A673 (cell line): Measurements from ENCODE around the gene IDI2. TPM values are rescaled to one million over a fixed set of nuclear protein-coding genes. Genes with fewer than 3 reads are reported as not detected.

Source experiments
- BruUV-seq: library from RNA; stranded (reverse); fragments of 400-500 nt; replicated peaks from 2 replicates; lab custom pipeline; 2021; lab: Mats Ljungman, UMichigan
- CTCF ChIA-PET: fragments of 300-600 bp; sonication (Branson Sonifier 250); formaldehyde crosslinking; loops from one replicate; lab custom pipeline; 2022; ENCODE audit warnings: antibody characterized with exemption; lab: Charles Lee
- POLR2A ChIA-PET: fragments of 300-600 bp; sonication (Branson Sonifier 250); formaldehyde crosslinking; loops from one replicate; lab custom pipeline; 2022; ENCODE audit warnings: antibody characterized with exemption; ENCODE audit not compliant: low non-redundant PET; lab: Charles Lee
- DNase-seq: peaks from one replicate; pipeline ENCODE4 v3.0.0-alpha.2; 2015; ENCODE audit warnings: low spot score
- H3K27ac ChIP-seq: fragments of 200-600 bp; sonication (generic); 2 replicates; pipeline ENCODE4 v1.5.1; 2016; ENCODE audit warnings: mixed run types, low read depth, mild to moderate bottlenecking, mixed read lengths, antibody characterized with exemption, low read length; ENCODE audit not compliant: poor library complexity, severe bottlenecking
- H3K27me3 ChIP-seq: fragments of 200-600 bp; sonication (generic); replicated peaks from 2 replicates; pipeline ENCODE4 v1.6.1; 2017; ENCODE audit warnings: mixed run types, low read depth, mild to moderate bottlenecking, mixed read lengths, antibody characterized with exemption, low read length; ENCODE audit not compliant: insufficient read depth, poor library complexity
- H3K36me3 ChIP-seq: fragments of 200-600 bp; sonication (generic); 2 replicates; pipeline ENCODE4 v1.6.1; 2016; ENCODE audit warnings: mixed run types, mild to moderate bottlenecking, mixed read lengths, antibody characterized with exemption, low read length; ENCODE audit not compliant: insufficient read depth, poor library complexity, severe bottlenecking
- H3K4me1 ChIP-seq: fragments of 200-600 bp; sonication (generic); 2 replicates; pipeline ENCODE4 v1.6.1; 2017; ENCODE audit warnings: mixed run types, mild to moderate bottlenecking, mixed read lengths, antibody characterized with exemption, low read length; ENCODE audit not compliant: insufficient read depth, poor library complexity, severe bottlenecking
- H3K4me3 ChIP-seq: fragments of 200-600 bp; sonication (generic); 2 replicates; pipeline ENCODE4 v1.5.1; 2016; ENCODE audit warnings: low read depth, mixed run types, mild to moderate bottlenecking, mixed read lengths, low read length; ENCODE audit not compliant: poor library complexity, severe bottlenecking
- H3K9me3 ChIP-seq: fragments of 200-600 bp; sonication (generic); 2 replicates; pipeline ENCODE4 v1.6.1; 2016; ENCODE audit warnings: mixed run types, low read depth, mild to moderate bottlenecking, mixed read lengths, antibody characterized with exemption, low read length; ENCODE audit not compliant: poor library complexity, severe bottlenecking
- EZH2 ChIP-seq: fragments of 200-600 bp; sonication (generic); IDR thresholded peaks from 2 replicates; pipeline ENCODE4 v1.6.1; 2017; ENCODE audit warnings: borderline replicate concordance, low read depth, mild to moderate bottlenecking, mixed read lengths, antibody characterized with exemption, low read length; ENCODE audit not compliant: poor library complexity, severe bottlenecking
- intact Hi-C: fragments of 100-400 bp; cut with micrococcal nuclease; formaldehyde crosslinking; loops from one replicate; pipeline ENCODE4 v1.10.0; 2022; ENCODE audit not compliant: unreplicated experiment
- total RNA-seq: library from RNA; stranded (reverse); gene quantifications from 2 replicates; pipeline ENCODE4 v1.2.3, GENCODE V29; 2021
- TF ChIP-seq, protein P1 (sequence below): fragments of 300-800, 200-600 bp; sonication (generic); conservative IDR thresholded peaks from 2 replicates; pipeline ENCODE4 v1.5.1; 2017; ENCODE audit warnings: low read depth, mild to moderate bottlenecking, antibody characterized with exemption, low read length, moderate library complexity, mixed read lengths

Gene IDI2
- total RNA-seq, 1 experiment from 2014 or later: not detected

DNA sequence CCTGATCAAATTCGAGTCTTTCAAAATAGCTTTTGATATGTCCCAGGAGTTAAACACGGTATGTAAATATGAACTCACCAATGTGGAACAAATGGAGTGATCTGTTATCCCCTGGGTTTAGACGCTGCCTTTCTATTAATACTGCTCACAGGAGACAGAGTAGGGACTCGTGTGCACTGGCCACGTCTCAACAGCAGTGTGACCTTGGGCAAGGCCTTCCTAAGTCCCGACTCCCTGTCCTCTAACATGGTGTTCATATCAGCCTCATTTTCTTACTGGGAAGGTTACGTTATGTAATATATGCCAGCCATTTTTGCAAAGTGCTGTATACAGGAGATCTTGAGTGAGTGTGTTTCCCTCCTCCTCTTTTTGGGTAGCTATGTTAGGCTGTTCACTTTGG is 32.4 kb upstream of the IDI2 start:
- peak overlapping the region; percentile 99 for H3K4me3 ChIP-seq

DNA sequence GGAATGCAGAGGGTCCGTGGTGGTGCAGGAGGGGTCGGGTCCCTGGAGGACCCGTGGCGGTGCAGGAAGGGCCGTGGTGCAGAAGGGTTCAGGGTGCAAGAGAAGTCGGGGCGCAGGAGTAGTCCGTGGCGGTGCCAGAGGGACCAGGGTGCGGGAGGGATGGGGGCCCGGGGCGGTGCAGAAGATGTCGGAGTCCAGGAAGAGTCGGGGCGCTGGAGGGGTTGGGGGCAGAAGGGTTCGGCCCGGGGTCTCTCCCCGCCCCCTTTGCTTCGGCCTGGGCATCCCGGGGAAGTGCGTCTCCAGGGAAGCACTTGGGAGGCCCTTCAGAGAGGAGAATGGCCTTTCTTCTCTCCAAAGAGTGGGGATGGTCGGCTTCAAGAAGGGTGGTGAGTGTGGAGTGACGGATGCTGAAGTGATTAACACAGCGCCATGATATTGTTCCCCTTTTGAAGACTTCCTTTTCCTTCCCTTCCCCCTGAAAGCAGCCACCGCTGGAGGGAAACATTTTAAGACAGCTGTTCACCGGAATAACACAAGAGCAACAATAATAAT is 31.5 kb upstream of the IDI2 start:
- Histone ChIP-seq H3K27me3 (no peaks in the 10 kb centered on the region), H3K4me1 (peaks cover 22% of the 10 kb centered on the region), H3K36me3 (peaks cover 16% of the 10 kb centered on the region), H3K9me3 (no peaks in the 10 kb centered on the region), H3K4me3 (peak overlapping the region; percentile 99), H3K27ac (peak overlapping the region; percentile 98)
- ChIA-PET CTCF (no interaction called here), POLR2A (no interaction called here)
- intact Hi-C loops: no loop called here
- DNase-seq: no peak
- BruUV-seq: no TSS peak
- TF ChIP-seq EZH2: no peak
- TF ChIP-seq, protein P1, sequence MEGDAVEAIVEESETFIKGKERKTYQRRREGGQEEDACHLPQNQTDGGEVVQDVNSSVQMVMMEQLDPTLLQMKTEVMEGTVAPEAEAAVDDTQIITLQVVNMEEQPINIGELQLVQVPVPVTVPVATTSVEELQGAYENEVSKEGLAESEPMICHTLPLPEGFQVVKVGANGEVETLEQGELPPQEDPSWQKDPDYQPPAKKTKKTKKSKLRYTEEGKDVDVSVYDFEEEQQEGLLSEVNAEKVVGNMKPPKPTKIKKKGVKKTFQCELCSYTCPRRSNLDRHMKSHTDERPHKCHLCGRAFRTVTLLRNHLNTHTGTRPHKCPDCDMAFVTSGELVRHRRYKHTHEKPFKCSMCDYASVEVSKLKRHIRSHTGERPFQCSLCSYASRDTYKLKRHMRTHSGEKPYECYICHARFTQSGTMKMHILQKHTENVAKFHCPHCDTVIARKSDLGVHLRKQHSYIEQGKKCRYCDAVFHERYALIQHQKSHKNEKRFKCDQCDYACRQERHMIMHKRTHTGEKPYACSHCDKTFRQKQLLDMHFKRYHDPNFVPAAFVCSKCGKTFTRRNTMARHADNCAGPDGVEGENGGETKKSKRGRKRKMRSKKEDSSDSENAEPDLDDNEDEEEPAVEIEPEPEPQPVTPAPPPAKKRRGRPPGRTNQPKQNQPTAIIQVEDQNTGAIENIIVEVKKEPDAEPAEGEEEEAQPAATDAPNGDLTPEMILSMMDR: no peak

More for the DNA sequence above, 32.4 kb upstream of the IDI2 start:
- Histone ChIP-seq H3K27ac (no peak overlapping the region), H3K36me3 (peaks cover 11% of the 10 kb centered on the region), H3K27me3 (no peaks in the 10 kb centered on the region), H3K9me3 (no peaks in the 10 kb centered on the region), H3K4me1 (peaks cover 22% of the 10 kb centered on the region)
- BruUV-seq: no TSS peak
- POLR2A ChIA-PET: no interaction called here
- intact Hi-C loops: no loop called here
- TF ChIP-seq, protein P1: no peak
- TF ChIP-seq EZH2: no peak
- CTCF ChIA-PET: no interaction called here
- no peak for DNase-seq

DNA sequence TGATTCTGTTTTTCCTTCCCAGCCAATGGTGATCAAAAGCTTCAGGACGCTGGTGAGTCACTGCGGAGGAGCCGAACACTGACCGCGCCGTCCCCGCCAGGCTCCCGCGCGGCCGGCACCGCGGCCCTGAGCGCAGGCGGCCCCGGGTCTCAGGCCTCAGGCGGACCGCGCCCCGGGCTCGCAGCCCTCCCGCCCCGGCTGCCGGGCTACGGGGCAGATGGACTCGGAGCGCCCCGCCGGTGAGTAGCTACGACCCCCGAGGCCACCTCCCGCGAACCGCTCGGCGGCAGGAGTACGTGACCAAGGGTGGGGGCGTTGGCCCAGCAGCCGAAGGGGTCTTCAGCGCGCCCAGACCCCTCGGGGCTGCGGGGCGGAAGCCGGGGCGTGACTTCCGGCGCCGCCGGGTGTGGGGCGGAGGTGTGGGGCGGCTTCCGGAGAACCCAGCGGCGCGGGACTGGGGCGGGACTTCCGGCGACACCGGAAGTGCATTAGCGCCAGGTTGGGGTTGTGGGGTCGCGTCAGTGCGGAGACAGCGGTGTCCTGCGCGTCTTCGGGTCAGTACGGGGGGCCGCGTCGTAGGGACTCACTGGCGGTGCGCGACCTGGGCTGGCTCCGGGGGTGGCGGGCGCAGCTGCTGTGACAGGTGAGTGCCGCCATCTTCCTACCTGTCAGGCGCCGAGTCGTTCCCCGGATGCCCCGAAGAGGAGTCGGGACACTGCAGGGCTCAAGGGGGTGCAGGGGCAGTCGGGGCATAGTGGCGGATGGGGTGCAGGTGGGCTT is 30.9 kb upstream of the IDI2 start, which contains the start of gene WDR37:
WDR37 (plus strand) TSS at position 60 of the 780 bp plus-strand sequence. CDS start 15,771 bp downstream, outside the sequence.
- POLR2A ChIA-PET: no interaction called here

More for the DNA sequence above, 30.9 kb upstream of the IDI2 start, which contains the start of gene WDR37:
- Histone ChIP-seq H3K4me3 (peak within 1 kb of the TSS; percentile 99), H3K4me1 (peaks cover 24% of the 10 kb centered on the region), H3K27me3 (no peaks in the 10 kb centered on the region), H3K9me3 (no peaks in the 10 kb centered on the region), H3K27ac (peak within 1 kb of the TSS; percentile 98), H3K36me3 (peaks cover 16% of the 10 kb centered on the region)
- CTCF ChIA-PET: no interaction called here
- intact Hi-C loops: no loop called here
- peak; percentile 87 for DNase-seq
- TF ChIP-seq, protein P1: no peak
- no peak for TF ChIP-seq EZH2
- no TSS peak for BruUV-seq
